ENCODE measurements around the gene OR5H14. TPM values are rescaled to one million over a fixed set of nuclear protein-coding genes. Genes with fewer than 3 reads are reported as not detected.

OR5H14 gene
- total and polyA plus RNA-seq, 2 of the 13 experiments (the other 11 are each of a cell fraction or from before 2014, with no cell fraction given), result not detected

DNA sequence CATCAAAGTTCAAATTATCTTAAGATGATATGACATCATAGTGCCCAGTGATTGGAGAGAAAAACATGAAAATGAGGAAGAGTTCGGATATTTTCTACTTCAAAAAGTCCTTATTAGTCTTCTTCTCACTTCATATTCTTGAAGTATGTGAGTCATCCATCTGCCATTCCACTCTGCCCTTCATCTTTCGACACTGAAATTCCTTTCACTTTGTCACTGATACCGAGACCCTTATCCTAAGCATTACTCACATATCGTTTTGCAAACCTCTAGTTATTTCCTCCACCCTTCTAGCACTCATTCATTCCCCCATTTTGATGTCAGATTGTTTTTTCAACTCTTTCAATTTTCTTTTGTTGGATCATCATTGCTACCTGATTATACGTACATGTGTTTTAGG is 4.0 kb downstream of the OR5H14 start:
- H2AFZ ChIP-seq (ENCODE audit: low read length), result no peak overlapping the region
- H3K36me3 ChIP-seq (replicated peaks in 1 of 2; ENCODE audit: control insufficient read depth in 1 of 2, insufficient read depth in 2 of 2, low read length in 2 of 2), result no peaks in the 10 kb centered on the region
- 2% methylated on average over 5 of the region's 5 CpGs for WGBS (ENCODE audit: low lambda C conversion rate)
- no peak for FAIRE-seq
- H3K4me3 ChIP-seq (replicated peaks in 1 of 3; ENCODE audit: insufficient read depth in 1 of 3, low read depth in 2 of 3, low read length in 3 of 3), result no peak overlapping the region
- no peak for ATAC-seq
- BruUV-seq (replicated peaks), result no TSS peak
- H3K9ac ChIP-seq (ENCODE audit: insufficient read depth, low read depth, low read length), result no peak overlapping the region
- ChIA-PET POLR2A (no interaction called here), CTCF (ENCODE audit: low intra/inter-chr PET ratio, low total read pairs) (no interaction called here)
- intact Hi-C loops (cut with micrococcal nuclease; ENCODE audit: unreplicated experiment), result no loop called here
- H3K9me3 ChIP-seq (ENCODE audit: low read length), result no peaks in the 10 kb centered on the region
- no peaks in the 10 kb centered on the region for H3K79me2 ChIP-seq (ENCODE audit: insufficient read depth, low read length)
- TF ChIP-seq RORA (CRISPR knock-in tag; IDR thresholded peaks at IDR 0.05) (no peak), CREB1 (IDR thresholded peaks at IDR 0.05) (0 out of 2 replicates have a peak, but pooled peaks have one; percentile 24), CREB1 (CRISPR knock-in tag; IDR thresholded peaks at IDR 0.05) (no peak), ATF7 (IDR thresholded peaks at IDR 0.05) (0 out of 2 replicates have a peak, but pooled peaks have one; percentile 20), ATF7 (CRISPR knock-in tag; IDR thresholded peaks at IDR 0.05) (no peak), RFX1 (IDR thresholded peaks at IDR 0.05) (no peak)
- TF ChIP-seq, protein P1, sequence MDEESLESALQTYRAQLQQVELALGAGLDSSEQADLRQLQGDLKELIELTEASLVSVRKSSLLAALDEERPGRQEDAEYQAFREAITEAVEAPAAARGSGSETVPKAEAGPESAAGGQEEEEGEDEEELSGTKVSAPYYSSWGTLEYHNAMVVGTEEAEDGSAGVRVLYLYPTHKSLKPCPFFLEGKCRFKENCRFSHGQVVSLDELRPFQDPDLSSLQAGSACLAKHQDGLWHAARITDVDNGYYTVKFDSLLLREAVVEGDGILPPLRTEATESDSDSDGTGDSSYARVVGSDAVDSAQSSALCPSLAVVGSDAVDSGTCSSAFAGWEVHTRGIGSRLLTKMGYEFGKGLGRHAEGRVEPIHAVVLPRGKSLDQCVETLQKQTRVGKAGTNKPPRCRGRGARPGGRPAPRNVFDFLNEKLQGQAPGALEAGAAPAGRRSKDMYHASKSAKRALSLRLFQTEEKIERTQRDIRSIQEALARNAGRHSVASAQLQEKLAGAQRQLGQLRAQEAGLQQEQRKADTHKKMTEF (CRISPR knock-in tag; IDR thresholded peaks at IDR 0.05), result no peak
- TF ChIP-seq, protein P2, sequence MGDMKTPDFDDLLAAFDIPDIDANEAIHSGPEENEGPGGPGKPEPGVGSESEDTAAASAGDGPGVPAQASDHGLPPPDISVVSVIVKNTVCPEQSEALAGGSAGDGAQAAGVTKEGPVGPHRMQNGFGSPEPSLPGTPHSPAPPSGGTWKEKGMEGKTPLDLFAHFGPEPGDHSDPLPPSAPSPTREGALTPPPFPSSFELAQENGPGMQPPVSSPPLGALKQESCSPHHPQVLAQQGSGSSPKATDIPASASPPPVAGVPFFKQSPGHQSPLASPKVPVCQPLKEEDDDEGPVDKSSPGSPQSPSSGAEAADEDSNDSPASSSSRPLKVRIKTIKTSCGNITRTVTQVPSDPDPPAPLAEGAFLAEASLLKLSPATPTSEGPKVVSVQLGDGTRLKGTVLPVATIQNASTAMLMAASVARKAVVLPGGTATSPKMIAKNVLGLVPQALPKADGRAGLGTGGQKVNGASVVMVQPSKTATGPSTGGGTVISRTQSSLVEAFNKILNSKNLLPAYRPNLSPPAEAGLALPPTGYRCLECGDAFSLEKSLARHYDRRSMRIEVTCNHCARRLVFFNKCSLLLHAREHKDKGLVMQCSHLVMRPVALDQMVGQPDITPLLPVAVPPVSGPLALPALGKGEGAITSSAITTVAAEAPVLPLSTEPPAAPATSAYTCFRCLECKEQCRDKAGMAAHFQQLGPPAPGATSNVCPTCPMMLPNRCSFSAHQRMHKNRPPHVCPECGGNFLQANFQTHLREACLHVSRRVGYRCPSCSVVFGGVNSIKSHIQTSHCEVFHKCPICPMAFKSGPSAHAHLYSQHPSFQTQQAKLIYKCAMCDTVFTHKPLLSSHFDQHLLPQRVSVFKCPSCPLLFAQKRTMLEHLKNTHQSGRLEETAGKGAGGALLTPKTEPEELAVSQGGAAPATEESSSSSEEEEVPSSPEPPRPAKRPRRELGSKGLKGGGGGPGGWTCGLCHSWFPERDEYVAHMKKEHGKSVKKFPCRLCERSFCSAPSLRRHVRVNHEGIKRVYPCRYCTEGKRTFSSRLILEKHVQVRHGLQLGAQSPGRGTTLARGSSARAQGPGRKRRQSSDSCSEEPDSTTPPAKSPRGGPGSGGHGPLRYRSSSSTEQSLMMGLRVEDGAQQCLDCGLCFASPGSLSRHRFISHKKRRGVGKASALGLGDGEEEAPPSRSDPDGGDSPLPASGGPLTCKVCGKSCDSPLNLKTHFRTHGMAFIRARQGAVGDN (CRISPR knock-in tag; IDR thresholded peaks at IDR 0.05), result no peak
- TF ChIP-seq, protein P3, sequence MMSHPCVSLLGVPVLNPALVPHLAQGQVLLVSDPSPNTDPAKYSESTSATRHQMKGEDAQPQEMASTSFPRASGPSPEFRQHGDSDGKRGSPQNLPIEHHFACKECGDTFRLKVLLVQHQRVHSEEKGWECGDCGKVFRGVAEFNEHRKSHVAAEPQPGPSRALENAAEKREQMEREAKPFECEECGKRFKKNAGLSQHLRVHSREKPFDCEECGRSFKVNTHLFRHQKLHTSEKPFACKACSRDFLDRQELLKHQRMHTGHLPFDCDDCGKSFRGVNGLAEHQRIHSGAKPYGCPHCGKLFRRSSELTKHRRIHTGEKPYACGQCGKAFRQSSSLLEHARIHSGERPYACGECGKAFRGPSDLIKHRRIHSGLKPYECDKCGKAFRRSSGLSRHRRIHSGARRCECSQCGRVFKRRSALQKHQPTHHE (CRISPR knock-in tag; IDR thresholded peaks at IDR 0.05; ENCODE audit: borderline replicate concordance), result no peak
- no peak overlapping the region for H3K27ac ChIP-seq (ENCODE audit: extremely low read length, insufficient read depth, low read length)
- DNase-seq (ENCODE audit: low spot score), result no peak
- no peaks in the 10 kb centered on the region for H3K27me3 ChIP-seq (ENCODE audit: control insufficient read depth in 1 of 2, insufficient read depth in 2 of 2, low read length in 2 of 2)
- no peaks in the 10 kb centered on the region for H3K4me1 ChIP-seq (ENCODE audit: insufficient read depth, low read length)
- H3K4me2 ChIP-seq (ENCODE audit: low read depth, low read length), result no peak overlapping the region
- in situ Hi-C loops (cut with HindIII; ENCODE audit: extremely low pct_ligation_motif_present, low pct_unique_long_range_greater_than_20kb), result no loop called here
- H4K20me1 ChIP-seq (ENCODE audit: insufficient read depth, low read length), result no peaks in the 10 kb centered on the region
